Activated B cell treated with CpG ODN at 0.5 μM for 24 hours (primary cell): ENCODE data around the gene ARHGAP23. TPM values are rescaled to one million over a fixed set of nuclear protein-coding genes. Genes with fewer than 3 reads are reported as not detected.

Experiments
- ATAC-seq: fragments of 200-7000 bp; cut with Tn5 transposase; one replicate; pipeline ENCODE4 v1.10.0; 2021; ENCODE audit warnings: low read depth, mild to moderate bottlenecking, moderate library complexity
- CTCF ChIA-PET: fragments of 350-600 bp; sonication (Branson Sonifier 250); formaldehyde crosslinking; loops from one replicate; lab custom pipeline; 2021; ENCODE audit warnings: antibody characterized with exemption; lab: Charles Lee
- POLR2A ChIA-PET: fragments of 350-600 bp; sonication (Branson Sonifier 250); formaldehyde crosslinking; loops from one replicate; lab custom pipeline; 2021; ENCODE audit warnings: antibody characterized with exemption; lab: Charles Lee
- DNase-seq: peaks from one replicate; pipeline ENCODE4 v3.0.0; 2022
- H3K27ac Mint-ChIP-seq: one replicate; pipeline ENCODE4 v1.8.0; 2020; ENCODE audit warnings: mixed read lengths
- H3K27me3 Mint-ChIP-seq: one replicate; pipeline ENCODE4 v1.8.0; 2021; ENCODE audit warnings: mixed read lengths
- H3K36me3 Mint-ChIP-seq: one replicate; pipeline ENCODE4 v1.8.0; 2021; ENCODE audit warnings: low read depth, mixed read lengths
- H3K4me1 Mint-ChIP-seq: one replicate; pipeline ENCODE4 v1.8.0; 2021; ENCODE audit warnings: mixed read lengths
- H3K4me3 Mint-ChIP-seq: one replicate; pipeline ENCODE4 v1.8.0; 2020; ENCODE audit warnings: mild to moderate bottlenecking, mixed read lengths
- H3K9me3 Mint-ChIP-seq: one replicate; pipeline ENCODE4 v1.8.0; 2020; ENCODE audit warnings: mixed read lengths
- CTCF ChIP-seq: fragments of 200-600 bp; IDR thresholded peaks from one replicate; pipeline ENCODE4 v1.8.0; 2022; ENCODE audit warnings: antibody characterized with exemption, mild to moderate bottlenecking
- intact Hi-C: fragments of 100-400 bp; cut with micrococcal nuclease; formaldehyde crosslinking; loops from one replicate; pipeline ENCODE4 v1.15.1; 2024
- total RNA-seq: library from RNA; stranded (reverse); gene quantifications from 2 replicates; pipeline ENCODE4 v1.2.3, GENCODE V29; 2022

ARHGAP23 gene
- total RNA-seq, 1 donor from 2014 or later, result 1.3 TPM

GRCh38 chr17:38507921-38508569 is 79.8 kb downstream of the ARHGAP23 start:
- POLR2A ChIA-PET, result no interaction called here
- Mint-ChIP-seq H3K36me3 (no peaks in the 10 kb centered on the region), H3K4me3 (no peak overlapping the region), H3K9me3 (no peaks in the 10 kb centered on the region), H3K27me3 (peaks cover 39% of the 10 kb centered on the region), H3K4me1 (peaks cover 7% of the 10 kb centered on the region), H3K27ac (no peak overlapping the region)
- TF ChIP-seq CTCF, result no peak
- intact Hi-C loops, result no loop called here
- CTCF ChIA-PET, result interaction anchor here (1.5 kb wide), 1 partner anchor 160 kb away, joined by 4 read pairs; no protein-coding TSS in a partner anchor
- no peak for DNase-seq
- no peak for ATAC-seq

GRCh38 chr17:38508570-38508950 is 80.3 kb downstream of the ARHGAP23 start:
- TF ChIP-seq CTCF, result no peak
- Mint-ChIP-seq H3K36me3 (no peaks in the 10 kb centered on the region), H3K27ac (no peak overlapping the region), H3K4me3 (no peak overlapping the region), H3K4me1 (peaks cover 7% of the 10 kb centered on the region), H3K9me3 (no peaks in the 10 kb centered on the region), H3K27me3 (peaks cover 39% of the 10 kb centered on the region)
- intact Hi-C loops, result no loop called here
- ChIA-PET CTCF (interaction anchor here (1.5 kb wide), 1 partner anchor 159 kb away, joined by 4 read pairs; no protein-coding TSS in a partner anchor), POLR2A (no interaction called here)
- ATAC-seq, result no peak
- DNase-seq, result no peak

- intact Hi-C loops, result no loop called here
- ChIA-PET CTCF (interaction anchor here (0.6 kb wide), 1 partner anchor 124 kb away, joined by 3 read pairs; no protein-coding TSS in a partner anchor), POLR2A (no interaction called here)
- peak overlapping the region; percentile 80 for H3K4me3 Mint-ChIP-seq
- no peaks in the 10 kb centered on the region for H3K36me3 Mint-ChIP-seq
- ATAC-seq, result peak; percentile 86
- no peak for TF ChIP-seq CTCF
- H3K9me3 Mint-ChIP-seq, result no peaks in the 10 kb centered on the region
- no peak overlapping the region for H3K27ac Mint-ChIP-seq
- peaks cover 39% of the 10 kb centered on the region for H3K27me3 Mint-ChIP-seq
- peak; percentile 54 for DNase-seq
- H3K4me1 Mint-ChIP-seq, result peaks cover 7% of the 10 kb centered on the region
Measured at GRCh38 chr17:38508954-38509771, 80.9 kb downstream of the ARHGAP23 start.

GRCh38 chr17:38509772-38510420 is 81.6 kb downstream of the ARHGAP23 start:
- peaks cover 7% of the 10 kb centered on the region for H3K4me1 Mint-ChIP-seq
- DNase-seq (no peak), ATAC-seq (no peak)
- no peaks in the 10 kb centered on the region for H3K36me3 Mint-ChIP-seq
- intact Hi-C loops, result no loop called here
- TF ChIP-seq CTCF, result no peak
- no peak overlapping the region for H3K27ac Mint-ChIP-seq
- ChIA-PET CTCF (no interaction called here), POLR2A (no interaction called here)
- H3K27me3 Mint-ChIP-seq, result peaks cover 42% of the 10 kb centered on the region
- H3K4me3 Mint-ChIP-seq, result peak overlapping the region; percentile 80
- no peaks in the 10 kb centered on the region for H3K9me3 Mint-ChIP-seq
